Peyer's patch (tissue), 4 donors: Measurements from ENCODE around the gene CYTL1.

Experiments
- POLR2A ChIP-seq, 2 donors: fragments of 450-650 bp; IDR thresholded peaks; one replicate each; pipeline ENCODE4 v1.5.1; 2017; ENCODE audit warnings: antibody characterized with exemption in 2 of 2, mild to moderate bottlenecking in 2 of 2, moderate library complexity in 2 of 2
- TF ChIP-seq, protein P1 (sequence below), 6 experiments: fragments of 450-650 bp in 4 of 6; fragments of 200-600 bp in 2 of 6; sonication (generic) in 1 of 6; IDR thresholded peaks; one replicate each; pipeline ENCODE4 v1.5.1; 2017 to 2019; ENCODE audit warnings: antibody characterized with exemption in 6 of 6, mild to moderate bottlenecking in 3 of 6, moderate library complexity in 1 of 6

DNA sequence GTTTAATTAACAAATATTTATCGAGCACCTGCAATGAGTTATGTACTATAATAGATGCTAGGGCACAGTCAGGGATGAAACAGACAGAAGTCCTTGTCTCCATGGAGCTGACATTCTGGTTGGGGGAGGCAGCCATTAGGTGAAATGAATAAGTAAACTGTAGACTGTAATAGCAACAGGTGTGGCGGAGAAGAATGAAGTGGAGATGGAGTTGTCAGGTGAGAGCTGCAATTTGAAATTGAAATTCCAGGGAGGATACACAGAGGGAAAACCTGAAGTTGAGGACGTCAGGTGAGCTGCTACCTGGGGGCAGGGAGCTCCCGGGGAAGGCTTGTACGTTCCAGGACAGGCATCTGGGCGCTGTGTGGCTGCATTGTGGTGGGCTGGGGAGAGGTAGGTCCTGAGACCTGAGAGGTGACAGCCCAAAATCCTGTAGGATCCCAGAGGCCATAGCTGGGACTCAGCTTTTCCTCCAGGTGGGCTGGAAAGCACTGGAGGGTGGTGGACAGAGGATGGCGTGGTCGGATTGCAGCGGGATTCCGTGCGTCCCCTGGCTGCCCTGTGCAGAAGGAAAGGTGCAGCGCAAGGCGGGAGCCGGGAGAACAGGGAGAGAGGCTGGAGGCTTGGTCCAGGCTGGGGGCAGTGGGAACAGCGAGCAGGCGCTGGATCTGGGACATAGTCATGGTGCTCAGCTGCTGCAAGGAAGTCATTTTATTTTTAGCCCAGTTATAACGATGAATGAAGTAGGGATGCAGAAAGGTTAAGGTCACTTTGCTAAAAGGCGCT is 24.8 kb downstream of the CYTL1 start:
- TF ChIP-seq, protein P1, sequence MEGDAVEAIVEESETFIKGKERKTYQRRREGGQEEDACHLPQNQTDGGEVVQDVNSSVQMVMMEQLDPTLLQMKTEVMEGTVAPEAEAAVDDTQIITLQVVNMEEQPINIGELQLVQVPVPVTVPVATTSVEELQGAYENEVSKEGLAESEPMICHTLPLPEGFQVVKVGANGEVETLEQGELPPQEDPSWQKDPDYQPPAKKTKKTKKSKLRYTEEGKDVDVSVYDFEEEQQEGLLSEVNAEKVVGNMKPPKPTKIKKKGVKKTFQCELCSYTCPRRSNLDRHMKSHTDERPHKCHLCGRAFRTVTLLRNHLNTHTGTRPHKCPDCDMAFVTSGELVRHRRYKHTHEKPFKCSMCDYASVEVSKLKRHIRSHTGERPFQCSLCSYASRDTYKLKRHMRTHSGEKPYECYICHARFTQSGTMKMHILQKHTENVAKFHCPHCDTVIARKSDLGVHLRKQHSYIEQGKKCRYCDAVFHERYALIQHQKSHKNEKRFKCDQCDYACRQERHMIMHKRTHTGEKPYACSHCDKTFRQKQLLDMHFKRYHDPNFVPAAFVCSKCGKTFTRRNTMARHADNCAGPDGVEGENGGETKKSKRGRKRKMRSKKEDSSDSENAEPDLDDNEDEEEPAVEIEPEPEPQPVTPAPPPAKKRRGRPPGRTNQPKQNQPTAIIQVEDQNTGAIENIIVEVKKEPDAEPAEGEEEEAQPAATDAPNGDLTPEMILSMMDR (IDR thresholded peaks at IDR 0.05) = no peak
- TF ChIP-seq POLR2A (IDR thresholded peaks at IDR 0.05) = no peak
